Renal cortex interstitium (tissue), 15 donors: ENCODE results near the gene ZNF532. TPM values are rescaled to one million over a fixed set of nuclear protein-coding genes. Genes with fewer than 3 reads are reported as not detected.
"Not testable (repeated sequence)": the region's sequence is repeated elsewhere in the genome, so short reads cannot be mapped to it uniquely, and the experiment has no call there.

Experiments
- DNase-seq, 11 donors: peaks; one replicate each; pipeline ENCODE4 v3.0.0-alpha.2; 2013; ENCODE audit warnings: low read depth in 9 of 11, low spot score in 4 of 11; ENCODE audit errors: extremely low read depth in 1 of 11
- long read RNA-seq, 16 experiments: transcript quantifications; one replicate each; lab custom pipeline, GENCODE V29; 2026
- polyA plus RNA-seq, 3 donors: library from polyadenylated mRNA; unstranded; fragments of 120-200 nt; gene quantifications; one replicate each; pipeline ENCODE4 v1.2.1, GENCODE V29; 2013; ENCODE audit not compliant: insufficient read length in 3 of 3

The ZNF532 gene
- polyA plus RNA-seq: 100 to 1,000 TPM in 2 of 3 donors, 10 to 100 TPM in 1; 96.6 to 107 (median 101) TPM
- long read RNA-seq, donor 1, full-length matches to known transcripts: 16 of 25 reads
- long read RNA-seq, donor 1, partial matches to known transcripts: 9 of 25 reads
- long read RNA-seq, donor 1, other reads (novel, unspliced or antisense): 0 of 25 reads
- long read RNA-seq, donor 2, full-length matches to known transcripts: 14 of 22 reads
- long read RNA-seq, donor 2, partial matches to known transcripts: 8 of 22 reads
- long read RNA-seq, donor 2, other reads (novel, unspliced or antisense): 0 of 22 reads
- long read RNA-seq, donor 3, full-length matches to known transcripts: 22 of 104 reads
- long read RNA-seq, donor 3, partial matches to known transcripts: 82 of 104 reads
- long read RNA-seq, donor 3, other reads (novel, unspliced or antisense): 0 of 104 reads
- long read RNA-seq, donor 4, full-length matches to known transcripts: 6 of 13 reads
- long read RNA-seq, donor 4, partial matches to known transcripts: 7 of 13 reads
- long read RNA-seq, donor 4, other reads (novel, unspliced or antisense): 0 of 13 reads
- long read RNA-seq, donor 5: 0 reads
- long read RNA-seq, donor 6, full-length matches to known transcripts: 19 of 101 reads
- long read RNA-seq, donor 6, partial matches to known transcripts: 82 of 101 reads
- long read RNA-seq, donor 6, other reads (novel, unspliced or antisense): 0 of 101 reads
- long read RNA-seq, donor 7, full-length matches to known transcripts: 14 of 14 reads
- long read RNA-seq, donor 7, partial matches to known transcripts: 0 of 14 reads
- long read RNA-seq, donor 7, other reads (novel, unspliced or antisense): 0 of 14 reads
- long read RNA-seq, donor 8: 0 reads
- long read RNA-seq, donor 9, full-length matches to known transcripts: 12 of 12 reads
- long read RNA-seq, donor 9, partial matches to known transcripts: 0 of 12 reads
- long read RNA-seq, donor 9, other reads (novel, unspliced or antisense): 0 of 12 reads
- long read RNA-seq, donor 10, full-length matches to known transcripts: 15 of 15 reads
- long read RNA-seq, donor 10, partial matches to known transcripts: 0 of 15 reads
- long read RNA-seq, donor 10, other reads (novel, unspliced or antisense): 0 of 15 reads
- long read RNA-seq, donor 11, full-length matches to known transcripts: 16 of 71 reads
- long read RNA-seq, donor 11, partial matches to known transcripts: 55 of 71 reads
- long read RNA-seq, donor 11, other reads (novel, unspliced or antisense): 0 of 71 reads
- long read RNA-seq, donor 12, partial matches to known transcripts: 0 of 2 reads
- long read RNA-seq, donor 12, other reads (novel, unspliced or antisense): 0 of 2 reads
- long read RNA-seq, donor 13: 0 reads
- long read RNA-seq, donor 14, partial matches to known transcripts: 0 of 3 reads
- long read RNA-seq, donor 14, other reads (novel, unspliced or antisense): 0 of 3 reads
- long read RNA-seq, donor 15, full-length matches to known transcripts: 4 of 4 reads
- long read RNA-seq, donor 15, partial matches to known transcripts: 0 of 4 reads
- long read RNA-seq, donor 15, other reads (novel, unspliced or antisense): 0 of 4 reads
- long read RNA-seq, donor 16, full-length matches to known transcripts: 26 of 240 reads
- long read RNA-seq, donor 16, partial matches to known transcripts: 214 of 240 reads
- long read RNA-seq, donor 16, other reads (novel, unspliced or antisense): 0 of 240 reads

DNA sequence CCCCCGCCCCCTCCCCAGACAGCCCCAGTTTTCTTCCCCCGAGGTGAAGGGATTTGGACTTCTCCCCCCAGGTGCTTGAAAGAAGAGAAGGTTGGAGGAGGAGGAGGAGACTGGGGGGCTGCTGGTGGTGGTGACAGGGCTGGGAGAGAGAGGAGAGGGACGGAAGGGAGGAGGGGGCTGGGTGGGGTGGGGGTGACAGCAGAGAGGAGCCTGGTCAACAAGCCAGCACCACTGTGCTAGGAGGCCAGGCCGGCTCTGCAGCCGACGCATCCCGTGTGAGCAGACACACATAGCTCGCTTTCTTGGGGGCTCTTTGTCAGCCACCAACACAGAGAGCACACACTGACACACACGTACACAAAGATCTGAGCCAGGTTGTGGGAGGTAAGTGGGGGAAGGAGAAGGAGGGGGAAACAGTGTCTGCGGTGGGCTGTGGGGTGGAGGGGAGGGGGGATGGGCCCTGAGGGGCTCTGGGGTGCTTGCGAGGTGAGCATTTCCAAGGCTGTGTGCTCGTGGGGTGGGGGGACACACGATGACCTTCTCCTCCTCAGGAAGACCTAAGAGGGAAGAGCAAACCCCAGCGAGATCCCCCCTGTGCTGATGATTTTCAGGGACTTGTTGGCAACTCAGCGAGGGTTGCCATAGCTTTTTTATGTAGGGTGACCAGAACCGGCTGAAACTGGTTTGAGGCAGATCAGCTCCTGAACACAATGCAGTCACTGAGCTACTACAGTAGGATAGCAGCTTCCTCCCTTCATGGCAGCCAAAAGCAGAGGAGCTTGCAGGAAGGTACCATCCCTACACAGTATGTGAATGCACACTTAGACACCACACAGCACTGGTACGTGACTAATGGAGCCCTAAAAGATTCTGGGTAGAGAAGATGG is at the start of gene ZNF532:
Gene ZNF532 (plus strand): TSS at position 732 of the 887 bp plus-strand sequence. CDS start 53,411 bp downstream, outside the sequence.
- peak in 9 of 11 donors; percentile 69 to 87 (median 83) for DNase-seq

DNA sequence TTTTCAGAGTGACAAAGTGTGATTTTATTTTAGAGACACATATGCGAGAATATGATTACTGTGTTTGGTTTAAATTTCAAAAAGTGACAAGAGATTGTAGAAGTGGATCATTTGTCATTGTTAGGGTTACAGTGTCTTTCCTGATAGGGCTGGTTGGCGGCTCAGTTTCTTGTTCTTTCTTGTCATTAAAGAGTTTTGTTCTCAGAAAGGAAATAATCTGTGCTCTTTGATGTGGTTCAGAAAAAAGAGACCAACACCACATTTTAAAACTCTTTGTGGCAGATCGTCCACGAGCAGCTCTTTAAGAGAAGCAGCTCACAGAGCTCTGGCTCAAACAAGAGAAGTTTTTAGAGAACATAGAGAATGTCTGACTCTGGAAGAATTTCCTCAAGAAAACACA is 45.6 kb upstream of the ZNF532 start:
- DNase-seq: no peak

GRCh38 chr18:58820251-58820650 is 44.4 kb upstream of the ZNF532 start:
- no peak for DNase-seq

DNA sequence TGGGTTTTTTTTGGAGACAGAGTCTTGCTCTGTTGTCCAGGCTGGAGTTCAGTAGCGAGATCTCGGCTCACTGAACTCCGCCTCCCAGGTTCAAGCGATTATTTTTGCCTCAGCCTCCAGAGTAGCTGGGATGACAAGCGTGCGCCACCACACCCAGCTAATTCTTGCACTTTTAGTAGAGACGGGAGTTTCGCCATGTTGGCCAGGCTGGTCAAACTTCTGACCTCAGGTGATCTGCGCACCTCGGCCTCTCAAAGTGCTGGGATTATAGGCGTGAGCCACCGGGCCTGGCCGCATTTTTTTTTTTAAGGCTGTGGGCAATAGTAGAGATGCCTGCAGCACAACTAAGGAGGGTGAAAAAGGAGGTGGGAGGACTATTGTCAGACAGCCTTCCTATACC is 41.7 kb upstream of the ZNF532 start:
- no peak for DNase-seq

DNA sequence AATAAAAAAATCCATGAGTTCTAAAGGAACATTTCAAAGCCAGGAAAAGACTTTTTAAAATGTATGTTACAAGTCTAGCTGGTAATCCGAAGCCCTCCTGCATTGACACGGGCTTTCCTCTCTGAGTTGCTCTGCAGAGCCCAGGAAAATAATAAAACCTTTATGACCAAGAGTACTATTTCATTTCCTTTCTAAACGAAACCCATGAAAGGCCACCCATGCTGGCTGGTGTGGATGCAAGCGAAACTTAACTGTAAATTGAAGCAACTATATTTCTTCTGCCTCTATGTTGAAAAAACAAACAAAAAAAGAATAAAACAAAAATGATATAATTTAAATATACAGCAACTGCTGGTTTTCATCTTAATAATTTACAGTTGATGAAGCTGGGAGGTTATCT is 41.3 kb upstream of the ZNF532 start:
- peak in 5 of 11 donors; percentile 33 to 68 (median 60) for DNase-seq

DNA sequence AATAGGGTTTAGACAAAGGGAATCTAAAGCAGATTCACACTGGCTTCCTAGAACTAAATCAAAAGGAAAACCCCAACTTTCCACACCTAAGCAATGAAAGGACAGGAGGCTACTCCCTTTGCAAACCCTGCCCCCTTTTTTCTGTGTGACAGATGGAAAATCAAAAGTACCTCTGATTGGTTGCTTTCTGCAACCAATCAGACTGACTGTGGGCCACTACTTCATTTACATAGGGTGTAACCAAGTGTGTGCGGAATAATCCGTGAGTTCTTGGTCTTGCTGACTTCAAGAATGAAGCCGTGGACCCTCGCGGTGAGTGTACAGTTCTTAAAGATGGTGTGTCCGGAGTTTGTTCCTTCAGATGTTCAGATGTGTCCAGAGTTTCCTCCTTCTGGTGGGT is 37.8 kb upstream of the ZNF532 start:
- not testable (repeated sequence) for DNase-seq

- DNase-seq: no peak
These were observed 37.2 kb upstream of the ZNF532 start for GRCh38 chr18:58827428-58827827.

- no peak for DNase-seq
These were observed 36.8 kb upstream of the ZNF532 start for GRCh38 chr18:58827886-58828285.

- DNase-seq: no peak
These were observed 36.1 kb upstream of the ZNF532 start for GRCh38 chr18:58828399-58829121.

DNA sequence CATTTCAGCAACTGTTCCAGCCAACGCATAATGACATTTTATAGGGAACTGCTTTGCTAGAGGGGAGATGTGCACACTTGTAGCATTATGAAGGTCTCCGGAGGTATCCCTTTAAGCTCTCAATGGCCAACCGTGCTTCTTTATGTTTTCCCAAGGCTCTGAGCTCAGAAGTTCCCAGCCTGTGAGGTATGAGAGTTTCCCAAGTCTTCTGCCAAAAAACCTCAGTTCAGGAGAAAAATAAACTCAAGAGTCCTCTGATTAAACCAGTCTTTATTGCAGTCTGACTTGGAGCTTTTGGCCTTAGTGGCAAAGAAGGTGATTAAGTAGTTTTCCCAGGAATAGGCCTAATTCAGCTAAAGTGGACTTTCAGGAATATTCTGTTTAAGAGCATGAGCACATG is 35.4 kb upstream of the ZNF532 start:
- DNase-seq: no peak

DNA sequence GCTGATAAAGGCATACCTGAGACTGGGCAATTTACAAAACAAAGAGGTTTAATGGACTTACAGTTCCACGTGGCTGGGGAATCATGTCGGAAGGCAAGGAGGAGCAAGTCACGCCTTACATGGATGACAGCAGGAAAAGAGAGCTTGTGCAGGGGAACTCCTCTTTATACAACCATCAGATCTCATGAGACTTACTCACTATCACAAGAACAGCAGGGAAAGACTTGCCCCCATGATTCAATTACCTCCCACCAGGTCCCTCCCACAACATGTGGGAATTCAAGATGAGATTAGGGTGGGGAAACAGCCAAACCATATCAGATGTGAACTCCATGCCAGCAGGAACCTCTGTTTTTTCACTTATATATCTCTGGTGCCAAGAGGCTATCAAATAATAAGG is 34.8 kb upstream of the ZNF532 start:
- DNase-seq: not testable (repeated sequence)

DNA sequence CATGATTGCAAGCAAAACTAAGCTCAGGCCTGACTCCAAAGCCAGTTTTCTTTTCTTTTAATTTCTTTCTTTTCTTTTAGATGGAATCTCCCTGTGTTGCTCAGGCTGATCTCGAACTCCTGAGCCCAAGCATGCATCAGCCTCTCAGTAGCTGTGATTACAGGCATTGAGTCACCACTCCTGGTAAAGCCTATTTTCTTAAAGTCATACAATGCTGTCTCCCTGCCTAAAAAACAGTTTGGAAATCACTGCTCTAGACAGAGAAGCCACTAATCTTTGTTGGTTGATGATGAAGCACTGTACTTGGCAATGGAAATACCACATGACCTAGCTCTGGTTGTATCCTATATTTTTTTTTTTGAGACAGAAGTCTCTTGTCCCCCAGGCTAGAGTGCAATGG is 33.1 kb upstream of the ZNF532 start:
- no peak for DNase-seq

DNA sequence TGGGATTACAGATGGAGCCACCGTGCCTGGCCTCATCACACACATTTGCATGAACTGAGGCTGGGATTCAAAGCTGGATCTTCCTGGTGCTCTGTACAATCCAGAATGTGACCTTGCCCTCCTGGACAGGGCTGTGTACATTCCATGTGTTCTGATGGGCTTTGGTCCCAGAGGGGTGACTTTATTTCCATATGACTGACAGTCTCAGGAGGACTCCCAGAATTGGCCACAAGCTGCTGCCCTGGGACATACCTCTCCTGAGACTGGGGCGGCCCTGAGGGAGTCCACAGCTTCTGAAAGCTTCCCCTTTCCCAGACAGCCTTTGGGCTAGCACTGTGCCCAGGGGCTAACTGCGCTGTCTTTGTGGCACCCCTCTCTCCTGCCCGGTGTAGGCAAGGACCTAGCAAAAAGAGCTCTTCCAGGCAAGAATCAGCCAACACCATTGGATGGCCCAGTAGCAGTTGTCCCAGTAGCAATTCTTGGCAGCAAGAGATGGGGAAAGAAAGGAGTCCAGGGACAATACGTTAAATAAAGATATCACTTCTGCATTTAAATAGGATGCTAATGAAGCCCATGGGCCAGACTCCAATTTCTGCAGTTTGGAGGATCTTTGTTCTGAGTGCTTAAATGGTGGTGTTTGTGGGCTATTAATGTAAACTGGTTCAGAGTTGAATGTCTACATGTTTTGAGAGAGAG is 26.4 kb upstream of the ZNF532 start:
- no peak for DNase-seq

DNA sequence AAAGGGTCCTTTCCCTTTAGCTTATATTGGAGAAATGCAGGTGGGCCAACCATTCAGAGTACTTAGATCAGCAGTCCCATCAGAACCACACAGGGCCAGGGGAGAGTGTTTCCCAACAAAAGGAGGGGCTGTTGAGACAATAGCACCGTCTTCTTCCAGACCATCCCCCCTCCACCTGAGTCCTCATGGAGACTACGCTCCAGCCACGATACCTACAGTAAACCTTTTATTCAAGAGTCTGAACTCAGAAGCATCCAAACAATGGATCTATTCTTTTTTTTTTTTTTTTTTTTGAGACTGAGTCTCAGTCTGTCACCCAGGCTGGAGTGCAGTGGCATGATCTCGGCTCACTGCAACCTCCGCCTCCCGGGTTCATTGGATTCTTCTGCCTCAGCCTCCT is 25.7 kb upstream of the ZNF532 start:
- no peak for DNase-seq

GRCh38 chr18:58842978-58843687 is 21.5 kb upstream of the ZNF532 start:
- DNase-seq: no peak

DNA sequence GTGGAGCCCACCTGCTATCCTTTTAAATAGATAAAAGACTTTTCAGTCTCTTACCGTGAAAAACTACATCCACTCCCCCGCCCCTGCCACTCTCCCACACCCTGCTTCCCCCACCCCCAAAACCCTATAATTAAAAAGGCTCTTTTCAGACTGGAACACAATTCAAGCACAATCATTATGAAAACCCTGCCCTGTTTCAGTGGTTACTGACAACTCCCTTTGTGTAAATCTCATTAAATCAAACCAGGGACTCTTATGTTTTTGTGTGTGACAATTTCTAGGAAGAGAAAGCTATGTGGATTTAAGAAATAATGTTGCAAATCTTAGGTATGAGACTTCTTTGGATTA is 21.0 kb upstream of the ZNF532 start:
- DNase-seq: no peak
